Hepatocyte (in vitro differentiated cells): ENCODE measurements around the gene ZNF454.

ENCODE experiments used
- EZH2 ChIP-seq: fragments of 200-600 bp; sonication (generic); IDR thresholded peaks from 2 replicates; pipeline ENCODE4 v1.6.1; 2016; ENCODE audit warnings: antibody characterized with exemption, mild to moderate bottlenecking, borderline replicate concordance
- TF ChIP-seq, protein P1 (sequence below): fragments of 200-600 bp; sonication (generic); IDR thresholded peaks from 2 replicates; pipeline ENCODE4 v1.5.1; 2016; ENCODE audit warnings: antibody characterized with exemption, mild to moderate bottlenecking; ENCODE audit not compliant: poor library complexity

- TF ChIP-seq, protein P1, sequence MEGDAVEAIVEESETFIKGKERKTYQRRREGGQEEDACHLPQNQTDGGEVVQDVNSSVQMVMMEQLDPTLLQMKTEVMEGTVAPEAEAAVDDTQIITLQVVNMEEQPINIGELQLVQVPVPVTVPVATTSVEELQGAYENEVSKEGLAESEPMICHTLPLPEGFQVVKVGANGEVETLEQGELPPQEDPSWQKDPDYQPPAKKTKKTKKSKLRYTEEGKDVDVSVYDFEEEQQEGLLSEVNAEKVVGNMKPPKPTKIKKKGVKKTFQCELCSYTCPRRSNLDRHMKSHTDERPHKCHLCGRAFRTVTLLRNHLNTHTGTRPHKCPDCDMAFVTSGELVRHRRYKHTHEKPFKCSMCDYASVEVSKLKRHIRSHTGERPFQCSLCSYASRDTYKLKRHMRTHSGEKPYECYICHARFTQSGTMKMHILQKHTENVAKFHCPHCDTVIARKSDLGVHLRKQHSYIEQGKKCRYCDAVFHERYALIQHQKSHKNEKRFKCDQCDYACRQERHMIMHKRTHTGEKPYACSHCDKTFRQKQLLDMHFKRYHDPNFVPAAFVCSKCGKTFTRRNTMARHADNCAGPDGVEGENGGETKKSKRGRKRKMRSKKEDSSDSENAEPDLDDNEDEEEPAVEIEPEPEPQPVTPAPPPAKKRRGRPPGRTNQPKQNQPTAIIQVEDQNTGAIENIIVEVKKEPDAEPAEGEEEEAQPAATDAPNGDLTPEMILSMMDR: no peak
- TF ChIP-seq EZH2: no peak
Measured at GRCh38 chr5:178895615-178896571, 45.1 kb upstream of the ZNF454 start, which contains the start of gene ZFP2.
